ENCODE data around the gene GPR37L1. TPM values are rescaled to one million over a fixed set of nuclear protein-coding genes. Genes with fewer than 3 reads are reported as not detected.

The GPR37L1 gene
- total and polyA plus RNA-seq, 4 donors = under 0.01 to 0.04 (median 0.02) TPM; not detected in 1

GRCh38 chr1:202170726-202171125, 48.0 kb downstream of the GPR37L1 start:
- DNase-seq (ENCODE audit: low spot score) = no peak
- no peak for TF ChIP-seq TAF1 (conservative IDR thresholded peaks at IDR 0.05)
- Histone ChIP-seq H3K27ac (ENCODE audit: low read depth in 1 of 2, low read length in 2 of 2) (no peak overlapping the region), H3K9me3 (ENCODE audit: control insufficient read depth in 4 of 4, low read length in 3 of 4) (no peaks in the 10 kb centered on the region), H3K9ac (ENCODE audit: low read depth in 1 of 2, low read length in 2 of 2) (no peak overlapping the region), H3K36me3 (ENCODE audit: control insufficient read depth in 4 of 4, insufficient read depth in 3 of 4, low read depth in 1 of 4, low read length in 3 of 4) (no peaks in the 10 kb centered on the region), H3K4me3 (ENCODE audit: low read depth in 1 of 3, low read length in 3 of 3) (no peak overlapping the region), H3K27me3 (ENCODE audit: control insufficient read depth in 4 of 4, insufficient read depth in 4 of 4, low read length in 3 of 4) (no peaks in the 10 kb centered on the region), H3K4me1 (ENCODE audit: control insufficient read depth in 4 of 4, insufficient read depth in 4 of 4, low read length in 3 of 4) (no peaks in the 10 kb centered on the region)
- 94% methylated on average over 6 of the region's 6 CpGs for WGBS

GRCh38 chr1:202171292-202172014, 48.7 kb downstream of the GPR37L1 start:
- H3K4me3 ChIP-seq (ENCODE audit: low read depth in 1 of 3, low read length in 3 of 3) = no peak overlapping the region
- H3K9me3 ChIP-seq (ENCODE audit: control insufficient read depth in 4 of 4, low read length in 3 of 4) = no peaks in the 10 kb centered on the region
- no peak overlapping the region for H3K27ac ChIP-seq (ENCODE audit: low read depth in 1 of 2, low read length in 2 of 2)
- no peaks in the 10 kb centered on the region for H3K4me1 ChIP-seq (ENCODE audit: control insufficient read depth in 4 of 4, insufficient read depth in 4 of 4, low read length in 3 of 4)
- no peak overlapping the region for H3K9ac ChIP-seq (ENCODE audit: low read depth in 1 of 2, low read length in 2 of 2)
- TF ChIP-seq TAF1 (conservative IDR thresholded peaks at IDR 0.05) (no peak), JUND (IDR thresholded peaks at IDR 0.05) (no peak), SP1 (IDR thresholded peaks at IDR 0.05) (no peak), RAD21 (IDR thresholded peaks at IDR 0.05) (no peak), NR2F2 (IDR thresholded peaks at IDR 0.05) (no peak), HNF4G (IDR thresholded peaks at IDR 0.05) (no peak), HNF4A (conservative IDR thresholded peaks at IDR 0.05) (no peak), REST (IDR thresholded peaks at IDR 0.05) (no peak), EGR1 (IDR thresholded peaks at IDR 0.05; ENCODE audit: low read depth in 2 of 2) (no peak), CTCF (IDR thresholded peaks at IDR 0.05; ENCODE audit: low read depth, low read length, missing input control) (no peak), YY1 (IDR thresholded peaks at IDR 0.05) (no peak), MAX (IDR thresholded peaks at IDR 0.05) (no peak)
- 94% methylated on average over 11 of the region's 11 CpGs for WGBS
- DNase-seq (ENCODE audit: low spot score) = no peak
- H3K36me3 ChIP-seq (ENCODE audit: control insufficient read depth in 4 of 4, insufficient read depth in 3 of 4, low read depth in 1 of 4, low read length in 3 of 4) = no peaks in the 10 kb centered on the region
- no peaks in the 10 kb centered on the region for H3K27me3 ChIP-seq (ENCODE audit: control insufficient read depth in 4 of 4, insufficient read depth in 4 of 4, low read length in 3 of 4)

- DNase-seq (ENCODE audit: low spot score) = no peak
- H3K9me3 ChIP-seq (ENCODE audit: control insufficient read depth in 4 of 4, low read length in 3 of 4) = no peaks in the 10 kb centered on the region
- H3K27me3 ChIP-seq (ENCODE audit: control insufficient read depth in 4 of 4, insufficient read depth in 4 of 4, low read length in 3 of 4) = no peaks in the 10 kb centered on the region
- H3K9ac ChIP-seq (ENCODE audit: low read depth in 1 of 2, low read length in 2 of 2) = no peak overlapping the region
- TF ChIP-seq TAF1 (conservative IDR thresholded peaks at IDR 0.05) (no peak), ZBTB33 (IDR thresholded peaks at IDR 0.05) (no peak), SP1 (IDR thresholded peaks at IDR 0.05) (no peak), HNF4A (conservative IDR thresholded peaks at IDR 0.05) (no peak), HNF4G (IDR thresholded peaks at IDR 0.05) (no peak), FOXA2 (IDR thresholded peaks at IDR 0.05) (no peak), CTCF (IDR thresholded peaks at IDR 0.05; ENCODE audit: low read depth, low read length, missing input control) (no peak)
- 53% methylated on average over 5 of the region's 5 CpGs for WGBS
- no peaks in the 10 kb centered on the region for H3K4me1 ChIP-seq (ENCODE audit: control insufficient read depth in 4 of 4, insufficient read depth in 4 of 4, low read length in 3 of 4)
- no peak overlapping the region for H3K4me3 ChIP-seq (ENCODE audit: low read depth in 1 of 3, low read length in 3 of 3)
- no peaks in the 10 kb centered on the region for H3K36me3 ChIP-seq (ENCODE audit: control insufficient read depth in 4 of 4, insufficient read depth in 3 of 4, low read depth in 1 of 4, low read length in 3 of 4)
- H3K27ac ChIP-seq (ENCODE audit: low read depth in 1 of 2, low read length in 2 of 2) = no peak overlapping the region
Measured at GRCh38 chr1:202172015-202172355, 49.3 kb downstream of the GPR37L1 start.
